Tibial nerve (tissue), 4 donors: ENCODE measurements around the gene PRDX4. TPM values are rescaled to one million over a fixed set of nuclear protein-coding genes. Genes with fewer than 3 reads are reported as not detected.

Source experiments
- DNase-seq, 2 donors: peaks; one replicate each; pipeline ENCODE4 v3.0.0-alpha.2; 2019; ENCODE audit warnings: low spot score in 2 of 2
- H3K27ac ChIP-seq, 4 donors: fragments of 200-600 bp; sonication (generic) in 3 of 4; one replicate each; pipeline ENCODE4 v1.5.1; 2017 to 2019; ENCODE audit warnings: mild to moderate bottlenecking in 1 of 4
- H3K27me3 ChIP-seq, 2 donors: fragments of 200-600 bp; sonication (generic) in 1 of 2; one replicate each; pipeline versions ENCODE4 v1.5.1 to v1.6.0; 2017 to 2019
- H3K36me3 ChIP-seq, 3 donors: fragments of 200-600 bp; sonication (generic); one replicate each; pipeline ENCODE4 v1.5.1; 2018 to 2019
- H3K4me1 ChIP-seq, 4 donors: fragments of 200-600 bp; sonication (generic) in 3 of 4; one replicate each; pipeline ENCODE4 v1.5.1; 2017 to 2019
- H3K4me3 ChIP-seq, 4 donors: fragments of 200-600 bp; sonication (generic) in 3 of 4; one replicate each; pipeline ENCODE4 v1.5.1; 2017 to 2019; ENCODE audit warnings: mild to moderate bottlenecking in 1 of 4, moderate library complexity in 1 of 4
- H3K9me3 ChIP-seq, 4 donors: fragments of 200-600 bp; sonication (generic) in 3 of 4; one replicate each; pipeline ENCODE4 v1.5.1; 2017 to 2019
- CTCF ChIP-seq, 5 experiments: fragments of 200-600 bp in 3 of 5; fragments of 450-650 bp in 2 of 5; sonication (generic) in 3 of 5; IDR thresholded peaks; one replicate each; pipeline ENCODE4 v1.5.1; 2016 to 2019; ENCODE audit warnings: antibody characterized with exemption in 5 of 5, mild to moderate bottlenecking in 3 of 5, moderate library complexity in 2 of 5
- EP300 ChIP-seq, 2 donors: sonication (generic); formaldehyde crosslinking; IDR thresholded peaks; one replicate each; pipeline ENCODE4 v1.6.1; 2017; ENCODE audit warnings: antibody characterized with exemption in 2 of 2, mild to moderate bottlenecking in 1 of 2
- POLR2A ChIP-seq, 2 donors: fragments of 450-650 bp; IDR thresholded peaks; one replicate each; pipeline ENCODE4 v1.6.1; 2017; ENCODE audit warnings: antibody characterized with exemption in 2 of 2, mild to moderate bottlenecking in 2 of 2, moderate library complexity in 2 of 2
- WGBS, 2 donors: methylation state at CpG; one replicate each; pipeline ENCODE4 v1.1.5; 2018; 5-methylcytosine and 5-hydroxymethylcytosine counted together
- total RNA-seq, 4 donors: library from RNA; depleted of rRNA; stranded (reverse); fragments of >200 nt; gene quantifications; one replicate each; pipeline ENCODE4 v1.1.0, GENCODE V29; 2016

Gene PRDX4
- total RNA-seq, 4 donors from 2014 or later, result 108 to 175 (median 118) TPM

GRCh38 chrX:23631136-23631535 lies 36.2 kb upstream of the PRDX4 start:
- no peaks in the 10 kb centered on the region for H3K27me3 ChIP-seq
- no peak overlapping the region for H3K4me3 ChIP-seq
- DNase-seq, result no peak
- no peak for TF ChIP-seq POLR2A (IDR thresholded peaks at IDR 0.05)
- no peak for TF ChIP-seq EP300 (IDR thresholded peaks at IDR 0.05)
- TF ChIP-seq CTCF (IDR thresholded peaks at IDR 0.05), result no peak
- no peak overlapping the region for H3K27ac ChIP-seq
- no peaks in the 10 kb centered on the region for H3K36me3 ChIP-seq
- H3K9me3 ChIP-seq, result no peaks in the 10 kb centered on the region
- 80 to 81% methylated on average over 4 of the region's 4 CpGs for WGBS, 2 donors
- no peaks in the 10 kb centered on the region for H3K4me1 ChIP-seq

GRCh38 chrX:23633834-23634580 lies 33.3 kb upstream of the PRDX4 start:
- H3K27ac ChIP-seq, result no peak overlapping the region
- TF ChIP-seq POLR2A (IDR thresholded peaks at IDR 0.05) (no peak), CTCF (IDR thresholded peaks at IDR 0.05) (no peak), EP300 (IDR thresholded peaks at IDR 0.05) (no peak)
- no peaks in the 10 kb centered on the region for H3K27me3 ChIP-seq
- no peaks in the 10 kb centered on the region for H3K9me3 ChIP-seq
- no peaks in the 10 kb centered on the region for H3K36me3 ChIP-seq
- H3K4me1 ChIP-seq, result no peaks in the 10 kb centered on the region
- 63 to 71% methylated on average over 3 of the region's 3 CpGs for WGBS, 2 donors
- H3K4me3 ChIP-seq, result no peak overlapping the region
- DNase-seq, result no peak

GRCh38 chrX:23637187-23637586 lies 30.1 kb upstream of the PRDX4 start:
- no peak overlapping the region for H3K4me3 ChIP-seq
- H3K27me3 ChIP-seq, result no peaks in the 10 kb centered on the region
- H3K4me1 ChIP-seq, result no peaks in the 10 kb centered on the region
- no peak overlapping the region for H3K27ac ChIP-seq
- H3K9me3 ChIP-seq, result no peaks in the 10 kb centered on the region
- TF ChIP-seq CTCF (IDR thresholded peaks at IDR 0.05) (no peak), POLR2A (IDR thresholded peaks at IDR 0.05) (no peak), EP300 (IDR thresholded peaks at IDR 0.05) (no peak)
- DNase-seq, result no peak
- 97 to 100% methylated on average over 2 to 4 of the region's 4 CpGs for WGBS, 2 donors
- H3K36me3 ChIP-seq, result no peaks in the 10 kb centered on the region

GRCh38 chrX:23643020-23643419 lies 24.3 kb upstream of the PRDX4 start:
- no peak for DNase-seq
- no peaks in the 10 kb centered on the region for H3K4me1 ChIP-seq
- H3K27me3 ChIP-seq, result no peaks in the 10 kb centered on the region
- no peaks in the 10 kb centered on the region for H3K9me3 ChIP-seq
- TF ChIP-seq EP300 (IDR thresholded peaks at IDR 0.05) (no peak), CTCF (IDR thresholded peaks at IDR 0.05) (no peak), POLR2A (IDR thresholded peaks at IDR 0.05) (no peak)
- no peak overlapping the region for H3K27ac ChIP-seq
- WGBS, 2 donors, result 70 to 71% methylated on average over 2 of the region's 2 CpGs
- H3K36me3 ChIP-seq, result no peaks in the 10 kb centered on the region
- no peak overlapping the region for H3K4me3 ChIP-seq

- no peak overlapping the region for H3K27ac ChIP-seq
- TF ChIP-seq EP300 (IDR thresholded peaks at IDR 0.05) (no peak), POLR2A (IDR thresholded peaks at IDR 0.05) (no peak), CTCF (IDR thresholded peaks at IDR 0.05) (no peak)
- no peaks in the 10 kb centered on the region for H3K36me3 ChIP-seq
- DNase-seq, result no peak
- H3K27me3 ChIP-seq, result no peaks in the 10 kb centered on the region
- no peak overlapping the region for H3K4me3 ChIP-seq
- no peaks in the 10 kb centered on the region for H3K4me1 ChIP-seq
- no peaks in the 10 kb centered on the region for H3K9me3 ChIP-seq
- 91 to 93% methylated on average over 9 of the region's 9 CpGs for WGBS, 2 donors
Observed at GRCh38 chrX:23644744-23645143, 22.5 kb upstream of the PRDX4 start.
